SJCRH30 (cell line): ENCODE results near the gene EML6. TPM values are rescaled to one million over a fixed set of nuclear protein-coding genes. Genes with fewer than 3 reads are reported as not detected.

ENCODE experiments used
- DNase-seq, 2 experiments: peaks; one replicate each; pipeline ENCODE4 v3.0.0-alpha.2; 2015 to 2020
- H3K27ac ChIP-seq: fragments of 250-450 bp; sonication (Bioruptor Pico); 2 replicates; pipeline ENCODE4 v1.5.1; 2020; ENCODE audit warnings: mild to moderate bottlenecking, moderate library complexity
- H3K27me3 ChIP-seq: fragments of 250-450 bp; sonication (Bioruptor Pico); 2 replicates; pipeline ENCODE4 v1.5.1; 2020; ENCODE audit warnings: mild to moderate bottlenecking, moderate library complexity
- H3K36me3 ChIP-seq: fragments of 250-450 bp; sonication (Bioruptor Pico); 2 replicates; pipeline ENCODE4 v1.5.1; 2020; ENCODE audit warnings: mild to moderate bottlenecking, moderate library complexity
- H3K4me1 ChIP-seq: fragments of 250-450 bp; sonication (Bioruptor Pico); 2 replicates; pipeline ENCODE4 v1.5.1; 2020; ENCODE audit warnings: mild to moderate bottlenecking, moderate library complexity
- H3K4me3 ChIP-seq: fragments of 250-450 bp; sonication (Bioruptor Pico); 2 replicates; pipeline ENCODE4 v1.5.1; 2020; ENCODE audit warnings: mild to moderate bottlenecking, moderate library complexity
- H3K9me3 ChIP-seq: fragments of 250-450 bp; sonication (Bioruptor Pico); replicated peaks from 2 replicates; pipeline ENCODE4 v1.5.1; 2020; ENCODE audit warnings: mild to moderate bottlenecking, moderate library complexity
- total RNA-seq: library from RNA; depleted of rRNA; stranded (reverse); fragments of >200 nt; shearing (Covaris generic); gene quantifications from 2 replicates; pipeline ENCODE4 v1.2.3, GENCODE V29; 2014

The EML6 gene
- total RNA-seq, 1 experiment from 2014 or later = 1.0 TPM

- Histone ChIP-seq H3K4me1 (no peaks in the 10 kb centered on the region), H3K27me3 (no peaks in the 10 kb centered on the region), H3K9me3 (no peaks in the 10 kb centered on the region), H3K36me3 (no peaks in the 10 kb centered on the region), H3K27ac (no peak overlapping the region), H3K4me3 (no peak overlapping the region)
- no peak for DNase-seq
These were observed 35.5 kb downstream of the EML6 start for GRCh38 chr2:54758951-54759350.

- Histone ChIP-seq H3K27ac (no peak overlapping the region), H3K4me1 (no peaks in the 10 kb centered on the region), H3K36me3 (no peaks in the 10 kb centered on the region), H3K27me3 (no peaks in the 10 kb centered on the region), H3K9me3 (no peaks in the 10 kb centered on the region), H3K4me3 (no peak overlapping the region)
- no peak for DNase-seq
These were observed 36.8 kb downstream of the EML6 start for GRCh38 chr2:54760310-54760709.

DNA sequence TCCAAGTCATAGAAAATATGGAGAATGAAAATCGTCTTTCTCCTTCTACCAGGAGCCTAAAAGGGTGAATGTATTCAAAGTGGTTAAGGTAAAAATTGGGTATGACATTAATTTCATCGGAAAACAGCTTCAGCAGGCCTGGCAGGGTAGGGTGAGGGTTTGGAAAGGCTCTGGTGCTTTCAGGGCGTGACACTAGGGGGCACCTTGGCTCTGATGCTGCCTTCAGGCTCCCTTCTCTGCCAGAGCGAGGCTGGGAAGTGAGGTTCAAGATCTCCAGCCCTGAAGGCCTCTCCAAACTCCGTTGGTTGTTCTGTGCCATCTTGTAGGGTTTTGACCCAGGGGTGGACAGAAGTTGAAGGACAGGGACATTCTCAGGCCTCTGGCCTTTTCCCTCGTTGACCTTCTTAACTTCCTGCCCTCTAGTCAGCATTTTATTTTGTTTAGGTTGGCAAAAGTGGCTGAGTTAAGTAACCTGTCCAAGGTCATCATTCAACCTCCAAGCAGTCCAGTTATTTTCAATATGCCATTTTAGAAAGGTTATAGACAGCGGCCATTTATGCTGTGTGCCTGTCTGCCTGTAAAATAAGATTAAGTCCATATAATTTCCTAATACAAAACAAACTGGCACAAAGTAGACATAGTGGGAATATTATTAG, 40.3 kb downstream of the EML6 start:
- Histone ChIP-seq H3K27ac (no peak overlapping the region), H3K4me3 (no peak overlapping the region), H3K4me1 (no peaks in the 10 kb centered on the region), H3K9me3 (no peaks in the 10 kb centered on the region), H3K36me3 (no peaks in the 10 kb centered on the region), H3K27me3 (no peaks in the 10 kb centered on the region)
- peak; percentile 52 to 74 for DNase-seq

- no peak overlapping the region for H3K4me3 ChIP-seq
- H3K27me3 ChIP-seq = no peaks in the 10 kb centered on the region
- no peaks in the 10 kb centered on the region for H3K9me3 ChIP-seq
- DNase-seq = no peak
- H3K4me1 ChIP-seq = 0 out of 2 replicates have a peak, but pooled peaks cover 3% of the 10 kb centered on the region
- H3K36me3 ChIP-seq = no peaks in the 10 kb centered on the region
- no peak overlapping the region for H3K27ac ChIP-seq
These were observed 44.5 kb downstream of the EML6 start for GRCh38 chr2:54767921-54768320.

- Histone ChIP-seq H3K4me1 (0 out of 2 replicates have a peak, but pooled peaks cover 3% of the 10 kb centered on the region), H3K4me3 (no peak overlapping the region), H3K27me3 (no peaks in the 10 kb centered on the region), H3K36me3 (no peaks in the 10 kb centered on the region), H3K9me3 (no peaks in the 10 kb centered on the region), H3K27ac (no peak overlapping the region)
- no peak for DNase-seq
These were observed 45.4 kb downstream of the EML6 start for GRCh38 chr2:54768772-54769428.

- no peak for DNase-seq
- H3K27ac ChIP-seq = no peak overlapping the region
These were observed 46.7 kb downstream of the EML6 start for GRCh38 chr2:54770211-54770610.

DNA sequence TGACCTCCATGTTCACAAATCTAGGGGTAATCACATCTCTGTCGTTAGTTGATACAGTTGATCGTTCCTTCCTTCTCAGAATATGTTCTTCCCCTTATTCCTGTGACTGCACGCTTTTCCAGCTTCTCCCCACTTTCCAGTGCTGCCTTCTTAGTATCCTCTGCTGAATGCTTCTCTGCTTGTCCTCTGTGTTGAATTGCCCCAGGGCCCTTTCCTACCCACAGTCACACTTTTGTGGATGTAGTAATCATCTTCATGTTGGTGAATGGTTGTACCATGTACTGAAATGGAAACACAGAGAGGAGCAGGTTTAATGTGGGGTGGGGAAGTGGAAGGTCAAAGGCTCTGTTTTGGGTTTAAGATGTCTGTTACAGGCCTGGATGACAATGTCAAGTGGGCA, 47.2 kb downstream of the EML6 start:
- no peaks in the 10 kb centered on the region for H3K9me3 ChIP-seq
- H3K36me3 ChIP-seq = no peaks in the 10 kb centered on the region
- DNase-seq = no peak
- no peaks in the 10 kb centered on the region for H3K27me3 ChIP-seq
- no peak overlapping the region for H3K27ac ChIP-seq
- no peak overlapping the region for H3K4me3 ChIP-seq
- 0 out of 2 replicates have a peak, but pooled peaks cover 3% of the 10 kb centered on the region for H3K4me1 ChIP-seq

More at GRCh38 chr2:54770211-54770610, 46.7 kb downstream of the EML6 start:
- H3K4me1 ChIP-seq = 0 out of 2 replicates have a peak, but pooled peaks cover 3% of the 10 kb centered on the region
- H3K4me3 ChIP-seq = no peak overlapping the region
- H3K27me3 ChIP-seq = no peaks in the 10 kb centered on the region
- no peaks in the 10 kb centered on the region for H3K9me3 ChIP-seq
- H3K36me3 ChIP-seq = no peaks in the 10 kb centered on the region

- Histone ChIP-seq H3K27me3 (no peaks in the 10 kb centered on the region), H3K9me3 (0 out of 2 replicates have a peak, but pooled peaks cover 6% of the 10 kb centered on the region), H3K36me3 (no peaks in the 10 kb centered on the region), H3K4me3 (no peak overlapping the region), H3K4me1 (0 out of 2 replicates have a peak, but pooled peaks cover 3% of the 10 kb centered on the region), H3K27ac (no peak overlapping the region)
- no peak for DNase-seq
These were observed 47.9 kb downstream of the EML6 start for GRCh38 chr2:54771166-54771885.

- Histone ChIP-seq H3K4me1 (0 out of 2 replicates have a peak, but pooled peaks cover 3% of the 10 kb centered on the region), H3K27me3 (no peaks in the 10 kb centered on the region), H3K9me3 (0 out of 2 replicates have a peak, but pooled peaks cover 6% of the 10 kb centered on the region), H3K4me3 (no peak overlapping the region), H3K27ac (no peak overlapping the region), H3K36me3 (no peaks in the 10 kb centered on the region)
- no peak for DNase-seq
These were observed 48.6 kb downstream of the EML6 start for GRCh38 chr2:54772110-54772509.

DNA sequence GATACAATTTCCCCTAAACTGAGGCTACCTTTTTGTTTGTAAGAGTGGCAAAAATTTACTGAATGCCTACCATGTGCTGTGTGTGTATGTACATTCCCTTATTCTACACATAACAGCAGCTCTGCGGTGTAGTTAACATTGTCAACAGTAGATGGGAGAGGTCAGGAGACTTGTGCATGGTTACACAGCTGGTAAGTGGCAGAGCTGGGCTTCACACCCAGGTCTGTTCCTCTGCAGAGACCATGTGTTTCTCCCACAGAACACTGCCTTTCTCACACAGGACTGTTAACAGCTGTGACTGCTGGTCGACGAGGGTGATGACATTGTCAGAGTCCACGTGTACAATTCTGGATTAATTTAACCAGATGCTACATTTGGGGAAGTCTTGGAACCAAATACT, 49.1 kb downstream of the EML6 start:
- no peak overlapping the region for H3K27ac ChIP-seq

GRCh38 chr2:54773233-54773632, 49.8 kb downstream of the EML6 start:
- DNase-seq = no peak

More for the DNA sequence above, 49.1 kb downstream of the EML6 start:
- Histone ChIP-seq H3K4me3 (no peak overlapping the region), H3K9me3 (0 out of 2 replicates have a peak, but pooled peaks cover 6% of the 10 kb centered on the region), H3K36me3 (no peaks in the 10 kb centered on the region), H3K4me1 (0 out of 2 replicates have a peak, but pooled peaks cover 3% of the 10 kb centered on the region), H3K27me3 (no peaks in the 10 kb centered on the region)
- DNase-seq = peak; percentile 19 to 42

DNA sequence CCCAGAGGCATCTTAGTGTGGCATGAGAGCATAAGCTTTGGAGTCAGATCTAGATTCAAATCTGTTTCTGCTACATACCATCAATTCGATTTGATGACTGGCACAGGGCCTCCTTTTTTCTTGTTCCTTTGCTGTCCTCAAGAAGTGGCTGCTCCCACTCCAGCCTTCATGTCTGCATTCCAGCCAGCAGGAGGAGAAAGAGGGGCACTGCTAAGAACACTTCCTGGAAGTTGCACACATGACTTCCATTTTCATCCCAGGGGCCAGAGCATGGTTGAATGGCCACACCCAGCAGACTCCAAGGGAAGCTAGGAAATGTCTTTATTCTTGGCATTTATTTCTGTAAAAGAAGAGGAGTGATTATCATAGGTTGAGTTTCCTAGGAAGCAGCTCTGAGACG, 50.4 kb downstream of the EML6 start:
- H3K27ac ChIP-seq = no peak overlapping the region
- 0 out of 2 replicates have a peak, but pooled peaks cover 6% of the 10 kb centered on the region for H3K9me3 ChIP-seq
- DNase-seq = peak; percentile 38 to 50
- 0 out of 2 replicates have a peak, but pooled peaks cover 3% of the 10 kb centered on the region for H3K4me1 ChIP-seq
- H3K36me3 ChIP-seq = no peaks in the 10 kb centered on the region
- H3K4me3 ChIP-seq = no peak overlapping the region
- H3K27me3 ChIP-seq = no peaks in the 10 kb centered on the region

More at GRCh38 chr2:54773233-54773632, 49.8 kb downstream of the EML6 start:
- Histone ChIP-seq H3K4me3 (no peak overlapping the region), H3K36me3 (no peaks in the 10 kb centered on the region), H3K27me3 (no peaks in the 10 kb centered on the region), H3K9me3 (0 out of 2 replicates have a peak, but pooled peaks cover 6% of the 10 kb centered on the region), H3K4me1 (0 out of 2 replicates have a peak, but pooled peaks cover 3% of the 10 kb centered on the region), H3K27ac (no peak overlapping the region)

DNA sequence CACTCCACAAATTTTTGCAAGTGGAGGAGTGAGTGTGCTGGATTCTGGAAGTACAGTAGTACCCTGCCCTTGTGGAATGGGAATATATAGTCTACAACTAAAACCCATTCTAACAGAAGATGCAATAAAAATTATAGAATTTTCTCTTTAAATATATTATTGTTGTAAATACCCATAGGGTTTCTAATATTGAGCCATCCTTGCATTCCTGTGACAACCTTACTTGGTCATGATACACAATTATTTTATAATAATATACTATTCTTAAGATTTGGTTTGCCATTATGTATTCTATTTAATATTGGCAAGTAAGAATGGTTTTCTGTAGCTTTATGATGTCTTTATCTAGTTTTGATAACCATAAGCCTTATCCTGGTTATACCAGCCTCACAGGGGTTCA, 52.2 kb downstream of the EML6 start:
- Histone ChIP-seq H3K36me3 (no peaks in the 10 kb centered on the region), H3K4me3 (no peak overlapping the region), H3K27ac (no peak overlapping the region), H3K9me3 (0 out of 2 replicates have a peak, but pooled peaks cover 6% of the 10 kb centered on the region), H3K27me3 (no peaks in the 10 kb centered on the region), H3K4me1 (0 out of 2 replicates have a peak, but pooled peaks cover 3% of the 10 kb centered on the region)
- DNase-seq = no peak

DNA sequence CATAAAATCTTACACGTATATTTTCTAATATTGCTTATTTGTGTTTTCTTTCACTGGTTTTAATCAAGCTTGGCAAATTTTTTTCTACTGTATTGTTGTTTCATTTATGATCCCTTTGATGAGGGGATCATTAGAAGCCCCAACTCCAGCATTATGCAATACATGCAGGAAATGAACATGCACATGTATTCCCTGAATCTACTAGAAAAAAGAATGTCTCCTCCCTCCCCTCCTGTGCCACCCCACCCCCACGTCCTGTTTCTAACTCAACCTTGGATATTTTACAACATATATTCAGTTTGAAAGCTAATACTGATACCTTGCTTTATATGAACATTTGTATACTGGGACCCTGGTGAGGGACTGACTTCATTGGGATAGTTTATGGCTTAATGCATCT, 53.0 kb downstream of the EML6 start:
- DNase-seq = no peak
- H3K27me3 ChIP-seq = no peaks in the 10 kb centered on the region
- 0 out of 2 replicates have a peak, but pooled peaks cover 6% of the 10 kb centered on the region for H3K9me3 ChIP-seq
- H3K4me3 ChIP-seq = no peak overlapping the region
- 0 out of 2 replicates have a peak, but pooled peaks cover 3% of the 10 kb centered on the region for H3K4me1 ChIP-seq
- H3K27ac ChIP-seq = no peak overlapping the region
- no peaks in the 10 kb centered on the region for H3K36me3 ChIP-seq
